Astrocyte of the spinal cord (primary cell): Measurements from ENCODE around the gene RDH13.
A peak's percentile ranks its signal among the peaks of the same experiment; 100 is the strongest.
"Not testable (repeated sequence)": the region's sequence is repeated elsewhere in the genome, so short reads cannot be mapped to it uniquely, and the experiment has no call there.

ENCODE experiments used
- DNase-seq: peaks from one replicate; pipeline ENCODE4 v3.0.0; 2011; ENCODE audit warnings: low read depth, low spot score
- H3K4me3 ChIP-seq: 2 replicates; pipeline ENCODE4 v1.5.1; 2011; ENCODE audit warnings: low read depth, mild to moderate bottlenecking, low read length, moderate library complexity
- in situ Hi-C: cut with HindIII; loops from 2 replicates; pipeline ENCODE4 v1.10.0; 2017; ENCODE audit warnings: low sequenced_read_pairs
- TF ChIP-seq, protein P1 (sequence below): IDR thresholded peaks from 2 replicates; pipeline ENCODE4 v1.5.1; 2012; ENCODE audit warnings: low read depth, mild to moderate bottlenecking, low read length, inconsistent platforms

Gene RDH13

GRCh38 chr19:55067869-55068268, 4.9 kb upstream of the RDH13 start:
- in situ Hi-C loops, result no loop called here
- no peak for DNase-seq
- H3K4me3 ChIP-seq, result no peak overlapping the region
- TF ChIP-seq, protein P1, sequence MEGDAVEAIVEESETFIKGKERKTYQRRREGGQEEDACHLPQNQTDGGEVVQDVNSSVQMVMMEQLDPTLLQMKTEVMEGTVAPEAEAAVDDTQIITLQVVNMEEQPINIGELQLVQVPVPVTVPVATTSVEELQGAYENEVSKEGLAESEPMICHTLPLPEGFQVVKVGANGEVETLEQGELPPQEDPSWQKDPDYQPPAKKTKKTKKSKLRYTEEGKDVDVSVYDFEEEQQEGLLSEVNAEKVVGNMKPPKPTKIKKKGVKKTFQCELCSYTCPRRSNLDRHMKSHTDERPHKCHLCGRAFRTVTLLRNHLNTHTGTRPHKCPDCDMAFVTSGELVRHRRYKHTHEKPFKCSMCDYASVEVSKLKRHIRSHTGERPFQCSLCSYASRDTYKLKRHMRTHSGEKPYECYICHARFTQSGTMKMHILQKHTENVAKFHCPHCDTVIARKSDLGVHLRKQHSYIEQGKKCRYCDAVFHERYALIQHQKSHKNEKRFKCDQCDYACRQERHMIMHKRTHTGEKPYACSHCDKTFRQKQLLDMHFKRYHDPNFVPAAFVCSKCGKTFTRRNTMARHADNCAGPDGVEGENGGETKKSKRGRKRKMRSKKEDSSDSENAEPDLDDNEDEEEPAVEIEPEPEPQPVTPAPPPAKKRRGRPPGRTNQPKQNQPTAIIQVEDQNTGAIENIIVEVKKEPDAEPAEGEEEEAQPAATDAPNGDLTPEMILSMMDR, result no peak

GRCh38 chr19:55066107-55066709, 3.3 kb upstream of the RDH13 start:
- no peak for DNase-seq
- TF ChIP-seq, protein P1, result no peak
- no peak overlapping the region for H3K4me3 ChIP-seq
- in situ Hi-C loops, result no loop called here

- in situ Hi-C loops, H3K4me3 ChIP-seq, DNase-seq: not testable (repeated sequence)
These were observed 2.6 kb upstream of the RDH13 start for GRCh38 chr19:55065516-55065915.

- H3K4me3 ChIP-seq, result peak overlapping the region; percentile 6
- DNase-seq, result no peak
- in situ Hi-C loops, result no loop called here
- TF ChIP-seq, protein P1, result no peak
These were observed 520 bp upstream of the RDH13 start for GRCh38 chr19:55063492-55063843.

DNA sequence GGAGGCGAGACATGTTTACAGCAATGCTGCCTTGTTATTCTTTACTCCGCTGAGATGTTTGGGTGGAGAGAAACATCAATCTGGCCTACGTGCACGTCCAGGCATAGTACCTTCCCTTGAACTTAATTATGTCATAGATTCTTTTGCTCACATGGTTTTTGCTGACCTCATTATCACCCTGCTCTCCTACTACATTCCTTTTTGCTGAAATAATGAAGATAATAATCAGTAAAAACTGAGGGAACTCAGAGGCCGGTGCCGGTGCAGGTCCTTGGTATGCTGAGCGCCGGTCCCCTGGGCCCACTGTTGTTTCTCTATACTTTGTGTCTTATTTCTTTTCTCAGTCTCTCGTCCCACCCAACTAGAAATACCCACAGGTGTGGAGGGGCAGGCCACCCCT, 2.7 kb downstream of the RDH13 start:
- H3K4me3 ChIP-seq, DNase-seq, in situ Hi-C loops: not testable (repeated sequence)

DNA sequence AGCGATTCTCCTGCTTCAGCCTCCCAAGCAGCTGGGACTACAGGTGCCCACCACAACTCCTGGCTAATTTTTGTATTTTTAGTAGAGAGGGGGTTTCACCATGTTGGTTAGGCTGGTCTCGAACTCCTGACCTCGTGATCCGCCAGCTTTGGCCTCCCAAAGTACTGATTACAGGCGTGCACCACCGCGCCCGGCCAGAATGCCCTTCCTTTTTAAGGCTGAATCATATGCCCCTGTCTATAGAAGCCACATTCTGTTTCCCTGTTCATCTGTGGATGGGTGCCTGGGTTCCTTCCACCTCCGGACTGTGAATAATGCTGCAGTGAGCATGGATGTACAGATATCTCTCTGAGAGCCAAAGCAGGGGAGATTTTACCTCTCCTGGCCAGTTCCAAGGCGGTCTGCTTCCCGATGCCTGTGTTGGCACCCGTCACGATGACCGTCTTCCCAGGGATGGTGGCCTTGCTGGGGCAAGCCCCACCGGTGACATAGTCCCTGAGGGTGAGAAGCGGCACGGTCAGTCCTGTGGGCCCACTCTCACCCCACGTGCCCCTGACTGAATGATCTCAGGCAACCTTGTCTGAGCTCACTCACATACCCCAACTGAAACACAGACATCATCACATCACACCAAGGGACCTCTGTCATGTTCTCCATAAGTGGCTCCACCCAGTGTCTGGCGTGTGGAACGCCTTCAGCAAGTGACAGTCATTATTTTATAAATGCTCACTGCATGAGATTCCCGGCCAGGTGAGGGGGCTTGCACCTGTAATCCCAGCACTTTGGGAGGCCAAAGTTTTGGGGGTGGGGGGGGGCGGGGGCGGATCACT, 4.0 kb downstream of the RDH13 start:
- TF ChIP-seq, protein P1, result no peak
- no peak for DNase-seq

DNA sequence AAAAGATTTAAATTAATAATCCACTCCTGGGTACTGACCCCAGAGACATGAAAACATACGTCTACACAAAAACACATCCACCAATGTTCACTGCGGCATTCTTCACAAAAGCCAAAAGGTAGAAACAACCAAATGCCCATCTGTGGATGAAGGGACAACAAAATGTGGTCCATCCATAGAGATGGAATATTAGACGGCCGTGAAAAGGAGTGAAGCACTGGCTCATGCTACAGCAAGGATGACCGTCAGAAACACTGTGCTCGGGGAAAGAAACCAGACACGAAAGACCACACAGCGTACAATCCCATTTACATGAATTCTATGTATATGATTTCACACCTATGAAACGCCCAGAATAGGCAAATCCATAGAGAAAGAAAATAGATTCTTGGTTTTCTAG, 6.1 kb downstream of the RDH13 start:
- DNase-seq, result no peak
- TF ChIP-seq, protein P1, result no peak
- H3K4me3 ChIP-seq, result no peak overlapping the region
- in situ Hi-C loops, result no loop called here

More for the DNA sequence above, 4.0 kb downstream of the RDH13 start:
- in situ Hi-C loops, result no loop called here
- H3K4me3 ChIP-seq, result no peak overlapping the region
